OCI-LY1 (cell line): Measurements from ENCODE around the gene CITED1.

ENCODE experiments used
- H2AFZ ChIP-seq: fragments of 200-600 bp; sonication (generic), shearing (Covaris generic); 2 replicates; pipeline ENCODE4 v1.6.0; 2014; ENCODE audit warnings: antibody characterized with exemption, mild to moderate bottlenecking, low read length
- H3F3A ChIP-seq: fragments of 200-600 bp; sonication (generic), shearing (Covaris generic); 2 replicates; pipeline ENCODE4 v1.6.0; 2014; ENCODE audit warnings: mild to moderate bottlenecking, antibody characterized with exemption, low read length, moderate library complexity; ENCODE audit not compliant: insufficient read depth
- H3K27ac ChIP-seq: fragments of 200-600 bp; sonication (generic); 2 replicates; pipeline ENCODE4 v1.5.1; 2014; ENCODE audit warnings: low read length, mixed run types, mild to moderate bottlenecking, low read depth; ENCODE audit not compliant: poor library complexity, severe bottlenecking
- H3K27me3 ChIP-seq: fragments of 200-600 bp; sonication (generic); 2 replicates; pipeline ENCODE4 v1.6.0; 2014; ENCODE audit warnings: antibody characterized with exemption, mild to moderate bottlenecking, low read length, moderate library complexity; ENCODE audit not compliant: insufficient read depth
- H3K36me3 ChIP-seq: fragments of 200-600 bp; sonication (generic); 2 replicates; pipeline ENCODE4 v1.6.1; 2014; ENCODE audit warnings: mild to moderate bottlenecking, antibody characterized with exemption, low read length, moderate library complexity, mixed read lengths; ENCODE audit not compliant: insufficient read depth
- H3K4me1 ChIP-seq: fragments of 200-600 bp; sonication (generic); 2 replicates; pipeline ENCODE4 v1.5.1; 2014; ENCODE audit warnings: mild to moderate bottlenecking, low read length, moderate library complexity; ENCODE audit not compliant: insufficient read depth, severe bottlenecking
- H3K4me2 ChIP-seq: fragments of 200-600 bp; sonication (generic), shearing (Covaris generic); 2 replicates; pipeline ENCODE4 v1.6.1; 2014; ENCODE audit warnings: low read length
- H3K4me3 ChIP-seq: fragments of 200-600 bp; sonication (generic); 2 replicates; pipeline ENCODE4 v1.5.1; 2014; ENCODE audit warnings: low read length, low read depth, mild to moderate bottlenecking, mixed read lengths; ENCODE audit not compliant: poor library complexity, severe bottlenecking
- H3K79me2 ChIP-seq: fragments of 200-600 bp; shearing (Covaris generic); 2 replicates; pipeline ENCODE4 v1.6.1; 2016; ENCODE audit warnings: mixed run types, low read length, mixed read lengths; ENCODE audit not compliant: insufficient read depth
- H3K9ac ChIP-seq: fragments of 200-600 bp; sonication (generic), shearing (Covaris generic); 2 replicates; pipeline ENCODE4 v1.6.1; 2014; ENCODE audit warnings: mild to moderate bottlenecking, low read length, mixed read lengths
- H3K9me2 ChIP-seq: fragments of 200-600 bp; sonication (generic), shearing (Covaris generic); 2 replicates; pipeline ENCODE4 v1.6.1; 2014; ENCODE audit warnings: low read depth, mild to moderate bottlenecking, low read length, mixed read lengths
- H3K9me3 ChIP-seq: fragments of 200-600 bp; shearing (Covaris generic); 2 replicates; pipeline ENCODE4 v1.6.1; 2014; ENCODE audit warnings: low read length, mixed read lengths
- H4K20me1 ChIP-seq: fragments of 200-600 bp; sonication (generic), shearing (Covaris generic); 2 replicates; pipeline ENCODE4 v1.6.0; 2016; ENCODE audit warnings: mild to moderate bottlenecking, low read length; ENCODE audit not compliant: insufficient read depth
- EZH2 ChIP-seq: fragments of 200-600 bp; sonication (generic), shearing (Covaris generic); IDR thresholded peaks from 2 replicates; pipeline ENCODE4 v1.8.0; 2017; ENCODE audit warnings: borderline replicate concordance, mixed run types, mild to moderate bottlenecking, antibody characterized with exemption, low read length, moderate library complexity, mixed read lengths
- TF ChIP-seq, protein P1 (sequence below): fragments of 200-600 bp; sonication (generic), shearing (Covaris generic); IDR thresholded peaks from 2 replicates; pipeline ENCODE4 v1.5.1; 2017; ENCODE audit warnings: mild to moderate bottlenecking, antibody characterized with exemption, low read length, moderate library complexity, mixed read lengths

CITED1 gene

DNA sequence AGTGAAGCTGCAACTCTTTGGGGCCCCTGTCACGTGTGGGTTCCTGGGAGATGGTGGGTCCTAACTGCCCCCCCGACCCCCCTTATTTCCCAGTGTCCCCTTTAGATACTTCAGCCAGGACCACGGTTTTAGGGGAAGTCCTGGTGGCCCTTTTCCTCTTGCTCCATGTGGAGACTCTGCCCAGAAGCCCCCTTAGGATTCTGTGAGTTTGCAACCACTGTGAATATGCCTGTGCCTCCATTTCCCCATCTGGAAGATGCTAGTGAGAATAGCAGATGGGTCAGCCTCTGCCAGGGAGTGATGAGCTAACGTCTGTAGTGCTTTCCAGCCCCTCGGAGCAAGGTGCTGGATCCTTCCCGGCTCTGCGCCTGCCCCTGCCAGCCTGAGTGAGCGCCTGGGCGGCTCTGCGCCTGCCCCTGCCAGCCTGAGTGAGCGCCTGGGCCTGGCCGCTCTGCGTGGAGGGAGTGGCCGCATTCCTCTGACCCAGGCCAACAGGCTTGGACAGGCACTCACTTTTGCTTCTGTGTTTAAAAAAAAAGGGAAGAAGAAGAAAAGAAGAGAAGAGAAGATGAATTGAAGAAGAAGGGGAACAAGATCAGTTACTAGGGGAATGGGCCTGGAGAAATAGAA lies 6.7 kb upstream of the CITED1 start:
- H3K9me3 ChIP-seq = no peaks in the 10 kb centered on the region
- no peak overlapping the region for H3K4me3 ChIP-seq
- H3K4me2 ChIP-seq = no peak overlapping the region
- TF ChIP-seq, protein P1, sequence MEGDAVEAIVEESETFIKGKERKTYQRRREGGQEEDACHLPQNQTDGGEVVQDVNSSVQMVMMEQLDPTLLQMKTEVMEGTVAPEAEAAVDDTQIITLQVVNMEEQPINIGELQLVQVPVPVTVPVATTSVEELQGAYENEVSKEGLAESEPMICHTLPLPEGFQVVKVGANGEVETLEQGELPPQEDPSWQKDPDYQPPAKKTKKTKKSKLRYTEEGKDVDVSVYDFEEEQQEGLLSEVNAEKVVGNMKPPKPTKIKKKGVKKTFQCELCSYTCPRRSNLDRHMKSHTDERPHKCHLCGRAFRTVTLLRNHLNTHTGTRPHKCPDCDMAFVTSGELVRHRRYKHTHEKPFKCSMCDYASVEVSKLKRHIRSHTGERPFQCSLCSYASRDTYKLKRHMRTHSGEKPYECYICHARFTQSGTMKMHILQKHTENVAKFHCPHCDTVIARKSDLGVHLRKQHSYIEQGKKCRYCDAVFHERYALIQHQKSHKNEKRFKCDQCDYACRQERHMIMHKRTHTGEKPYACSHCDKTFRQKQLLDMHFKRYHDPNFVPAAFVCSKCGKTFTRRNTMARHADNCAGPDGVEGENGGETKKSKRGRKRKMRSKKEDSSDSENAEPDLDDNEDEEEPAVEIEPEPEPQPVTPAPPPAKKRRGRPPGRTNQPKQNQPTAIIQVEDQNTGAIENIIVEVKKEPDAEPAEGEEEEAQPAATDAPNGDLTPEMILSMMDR = no peak
- TF ChIP-seq EZH2 = no peak
- no peaks in the 10 kb centered on the region for H3K4me1 ChIP-seq
- H3K27ac ChIP-seq = no peak overlapping the region
- no peak overlapping the region for H2AFZ ChIP-seq
- H3F3A ChIP-seq = no peaks in the 10 kb centered on the region
- no peaks in the 10 kb centered on the region for H3K79me2 ChIP-seq
- H4K20me1 ChIP-seq = no peaks in the 10 kb centered on the region
- H3K9ac ChIP-seq = no peak overlapping the region
- H3K36me3 ChIP-seq = no peaks in the 10 kb centered on the region
- no peaks in the 10 kb centered on the region for H3K9me2 ChIP-seq
- no peaks in the 10 kb centered on the region for H3K27me3 ChIP-seq

DNA sequence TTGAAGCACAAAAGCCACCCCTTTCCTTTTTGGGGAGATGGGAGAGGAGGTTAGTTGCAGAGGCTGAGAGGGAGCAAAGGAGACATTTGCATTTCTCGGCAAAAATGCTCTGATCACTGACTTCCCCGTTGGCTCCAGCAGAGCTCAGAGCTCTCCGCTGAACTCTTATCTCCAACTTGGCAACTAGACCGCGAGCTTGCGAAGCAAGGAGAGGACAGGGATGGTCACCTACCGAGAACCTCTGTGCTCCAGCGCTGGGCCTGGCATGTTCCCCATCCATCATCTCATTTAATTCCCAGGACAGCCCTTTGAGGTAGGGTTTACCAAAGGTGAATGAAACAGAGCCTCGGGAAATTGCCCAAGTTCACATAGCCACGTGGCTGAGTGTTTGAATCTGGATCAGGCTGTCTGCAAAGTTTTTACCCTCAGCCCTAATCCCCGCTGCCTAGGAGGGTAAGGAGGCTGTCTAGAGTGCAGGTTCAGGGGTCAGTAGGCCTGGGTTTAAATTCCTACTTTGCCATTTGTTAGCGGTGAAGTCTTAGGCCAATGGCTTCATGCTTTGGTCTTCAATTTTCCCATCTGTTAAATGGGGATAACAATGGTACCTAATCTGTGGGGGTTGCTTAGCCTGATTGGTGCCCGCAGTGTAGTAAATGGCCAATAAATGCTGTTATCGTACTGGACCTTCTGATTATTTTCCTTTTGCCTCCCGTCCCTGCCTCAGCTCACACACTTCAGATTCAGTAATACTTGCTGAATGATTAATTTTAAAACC lies 3.8 kb upstream of the CITED1 start:
- no peak overlapping the region for H3K9ac ChIP-seq
- peaks cover 4% of the 10 kb centered on the region for H3K4me1 ChIP-seq
- no peaks in the 10 kb centered on the region for H3K9me3 ChIP-seq
- no peak overlapping the region for H3K4me3 ChIP-seq
- H4K20me1 ChIP-seq = no peaks in the 10 kb centered on the region
- H3K27ac ChIP-seq = no peak overlapping the region
- TF ChIP-seq EZH2 = no peak
- TF ChIP-seq, protein P1 = no peak
- H3F3A ChIP-seq = no peaks in the 10 kb centered on the region
- H3K4me2 ChIP-seq = no peak overlapping the region
- H3K27me3 ChIP-seq = no peaks in the 10 kb centered on the region
- no peaks in the 10 kb centered on the region for H3K36me3 ChIP-seq
- no peak overlapping the region for H2AFZ ChIP-seq
- H3K79me2 ChIP-seq = no peaks in the 10 kb centered on the region
- no peaks in the 10 kb centered on the region for H3K9me2 ChIP-seq

DNA sequence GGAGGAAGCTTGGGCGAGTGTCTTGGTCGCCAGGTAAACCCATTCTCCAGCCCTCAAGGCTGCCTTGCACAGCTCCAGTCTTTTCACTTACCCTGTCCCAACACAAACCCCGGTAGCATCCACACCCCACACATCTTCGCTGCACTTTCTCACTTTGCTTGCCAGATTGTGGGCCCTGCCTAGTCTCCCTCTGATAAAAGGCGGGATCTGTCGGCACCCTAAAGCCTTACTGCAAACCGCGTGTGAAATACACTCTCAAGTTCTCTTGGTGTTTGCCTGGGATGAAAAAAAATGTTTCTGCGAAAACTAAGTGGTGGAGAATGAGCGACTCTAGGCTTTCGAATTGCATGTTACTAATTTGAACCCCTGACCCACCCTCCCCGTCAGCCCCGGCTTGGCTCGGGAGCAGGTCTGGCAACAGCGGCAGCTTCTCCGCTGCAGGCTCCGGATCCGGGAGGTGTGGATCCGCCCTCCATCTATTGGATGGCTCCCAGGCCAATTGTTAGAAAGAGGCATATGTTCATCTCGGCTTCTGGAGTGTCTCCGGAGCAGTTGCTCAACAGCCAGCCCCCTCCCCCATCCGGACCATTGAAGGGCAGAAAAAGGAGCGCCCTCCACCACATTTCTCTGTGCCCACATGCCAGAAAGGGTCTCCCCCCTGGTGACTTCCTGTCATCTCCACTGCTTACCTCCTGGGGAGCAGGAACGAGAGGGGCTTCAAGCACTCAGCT lies 3.0 kb upstream of the CITED1 start:
- no peak overlapping the region for H3K9ac ChIP-seq
- H4K20me1 ChIP-seq = no peaks in the 10 kb centered on the region
- no peaks in the 10 kb centered on the region for H3K79me2 ChIP-seq
- no peaks in the 10 kb centered on the region for H3K9me2 ChIP-seq
- no peak overlapping the region for H2AFZ ChIP-seq
- no peak overlapping the region for H3K27ac ChIP-seq
- no peaks in the 10 kb centered on the region for H3K27me3 ChIP-seq
- no peak for TF ChIP-seq EZH2
- TF ChIP-seq, protein P1 = no peak
- peaks cover 4% of the 10 kb centered on the region for H3K4me1 ChIP-seq
- no peak overlapping the region for H3K4me3 ChIP-seq
- no peaks in the 10 kb centered on the region for H3K9me3 ChIP-seq
- no peaks in the 10 kb centered on the region for H3K36me3 ChIP-seq
- H3K4me2 ChIP-seq = no peak overlapping the region
- no peaks in the 10 kb centered on the region for H3F3A ChIP-seq
